CD4-positive, alpha-beta memory T cell (primary cell): ENCODE results near the gene MTIF3. TPM values are rescaled to one million over a fixed set of nuclear protein-coding genes. Genes with fewer than 3 reads are reported as not detected.

Experiments used
- CTCF ChIA-PET: fragments of 350-600 bp; sonication (Branson Sonifier 250); formaldehyde crosslinking; loops from one replicate; lab custom pipeline; 2021; ENCODE audit warnings: inconsistent platforms; ENCODE audit not compliant: partially characterized antibody; lab: Charles Lee
- POLR2A ChIA-PET: fragments of 350-600 bp; sonication (Branson Sonifier 250); formaldehyde crosslinking; loops from one replicate; lab custom pipeline; 2021; ENCODE audit not compliant: partially characterized antibody; lab: Charles Lee
- DNase-seq, 5 donors: peaks; one replicate each; pipeline versions ENCODE4 v3.0.0 to v3.0.0-alpha.2; 2020 to 2022; ENCODE audit warnings: mixed read lengths in 1 of 5
- H3K27ac ChIP-seq: one replicate; pipeline ENCODE4 v1.7.0; 2013; ENCODE audit warnings: low read depth, low read length
- H3K27me3 ChIP-seq: 2 replicates; pipeline ENCODE4 v1.7.0; 2013; ENCODE audit warnings: mild to moderate bottlenecking, low read length, moderate library complexity; ENCODE audit not compliant: insufficient read depth
- H3K36me3 ChIP-seq: 2 replicates; pipeline ENCODE4 v1.7.0; 2013; ENCODE audit warnings: mild to moderate bottlenecking, low read length, moderate library complexity; ENCODE audit not compliant: insufficient read depth
- H3K4me1 ChIP-seq: 2 replicates; pipeline ENCODE4 v1.7.0; 2013; ENCODE audit warnings: mild to moderate bottlenecking, low read length, moderate library complexity; ENCODE audit not compliant: insufficient read depth
- H3K4me3 ChIP-seq, 2 donors: one replicate each; pipeline ENCODE4 v1.7.0; 2013; ENCODE audit warnings: low read length in 2 of 2, mild to moderate bottlenecking in 1 of 2
- H3K9me3 ChIP-seq, 2 donors: one replicate each; pipeline ENCODE4 v1.7.0; 2013; ENCODE audit warnings: low read length in 2 of 2, control low read depth in 1 of 2; ENCODE audit not compliant: control insufficient read depth in 1 of 2
- H3K27ac Mint-ChIP-seq, 7 donors: one replicate each; pipeline ENCODE4 v1.8.0; 2020 to 2021; ENCODE audit warnings: mixed read lengths in 7 of 7, mild to moderate bottlenecking in 6 of 7, inconsistent platforms in 3 of 7, moderate library complexity in 3 of 7
- H3K27me3 Mint-ChIP-seq, 2 donors: one replicate each; pipeline ENCODE4 v1.8.0; 2020 to 2021; ENCODE audit warnings: mixed read lengths in 2 of 2
- H3K36me3 Mint-ChIP-seq, 2 donors: one replicate each; pipeline ENCODE4 v1.8.0; 2020 to 2021; ENCODE audit warnings: mixed read lengths in 2 of 2, inconsistent platforms in 1 of 2, mild to moderate bottlenecking in 1 of 2
- H3K4me1 Mint-ChIP-seq, 4 donors: one replicate each; pipeline ENCODE4 v1.8.0; 2020 to 2021; ENCODE audit warnings: mixed read lengths in 4 of 4, mild to moderate bottlenecking in 1 of 4
- H3K4me3 Mint-ChIP-seq, 8 donors: one replicate each; pipeline ENCODE4 v1.8.0; 2020 to 2021; ENCODE audit warnings: mixed read lengths in 8 of 8, mild to moderate bottlenecking in 7 of 8, moderate library complexity in 6 of 8, inconsistent platforms in 3 of 8
- H3K9me3 Mint-ChIP-seq, 8 donors: one replicate each; pipeline ENCODE4 v1.8.0; 2020 to 2021; ENCODE audit warnings: mixed read lengths in 8 of 8, mild to moderate bottlenecking in 5 of 8, inconsistent platforms in 3 of 8, moderate library complexity in 1 of 8
- intact Hi-C: fragments of 100-400 bp; cut with micrococcal nuclease; formaldehyde crosslinking; loops from one replicate; pipeline ENCODE4 v1.15.1; 2023
- polyA plus RNA-seq, 2 donors: library from polyadenylated mRNA; unstranded; fragments of 300-500 nt; fragmentation: Illumina TruSeq; gene quantifications; one replicate each; pipeline ENCODE4 v1.2.3, GENCODE V29; 2021
- total RNA-seq, 2 experiments: library from RNA; stranded (reverse); gene quantifications; one replicate each; pipeline ENCODE4 v1.2.3, GENCODE V29; 2021

The MTIF3 gene
- total and polyA plus RNA-seq, 4 experiments from 2014 or later: 85.6 to 94.4 (median 89.4) TPM

- Histone ChIP-seq H3K36me3 (peaks cover 40% of the 10 kb centered on the region), H3K27ac (peak overlapping the region; percentile 95), H3K4me1 (peaks cover 74% of the 10 kb centered on the region), H3K9me3 (no peaks in the 10 kb centered on the region), H3K27me3 (no peaks in the 10 kb centered on the region), H3K4me3 (peak overlapping the region; percentile 66 to 89)
- ChIA-PET POLR2A (interaction anchor here (1.3 to 7.9 kb wide), 8 partner anchors 9 to 712 kb away, joined by 3 to 588 read pairs (median 45); partner anchors contain the start of genes LNX2, MTIF3, PAN3 and POLR1D), CTCF (interaction anchor here (0.8 to 5.0 kb wide), 8 partner anchors 8 to 399 kb away, joined by 3 to 109 read pairs (median 15); partner anchors contain the start of genes LNX2, MTIF3 and POLR1D)
- intact Hi-C loops: loop anchor here (1.0 to 10.0 kb wide), 2 partner anchors 13 to 1173 kb away; partner anchors contain the start of gene CDK8
- Mint-ChIP-seq H3K27ac (peak overlapping the region; percentile 89 to 99 (median 97)), H3K36me3 (peaks cover 50 to 62% of the 10 kb centered on the region in 2 donors), H3K4me3 (peak overlapping the region; percentile 85 to 96 (median 94)), H3K9me3 (no peaks in the 10 kb centered on the region), H3K27me3 (no peaks in the 10 kb centered on the region), H3K4me1 (peaks cover 44 to 75% (median 58%) of the 10 kb centered on the region in 4 donors)
- no peak for DNase-seq
These were observed 22.7 kb downstream of the MTIF3 start for GRCh38 chr13:27427641-27428040.

DNA sequence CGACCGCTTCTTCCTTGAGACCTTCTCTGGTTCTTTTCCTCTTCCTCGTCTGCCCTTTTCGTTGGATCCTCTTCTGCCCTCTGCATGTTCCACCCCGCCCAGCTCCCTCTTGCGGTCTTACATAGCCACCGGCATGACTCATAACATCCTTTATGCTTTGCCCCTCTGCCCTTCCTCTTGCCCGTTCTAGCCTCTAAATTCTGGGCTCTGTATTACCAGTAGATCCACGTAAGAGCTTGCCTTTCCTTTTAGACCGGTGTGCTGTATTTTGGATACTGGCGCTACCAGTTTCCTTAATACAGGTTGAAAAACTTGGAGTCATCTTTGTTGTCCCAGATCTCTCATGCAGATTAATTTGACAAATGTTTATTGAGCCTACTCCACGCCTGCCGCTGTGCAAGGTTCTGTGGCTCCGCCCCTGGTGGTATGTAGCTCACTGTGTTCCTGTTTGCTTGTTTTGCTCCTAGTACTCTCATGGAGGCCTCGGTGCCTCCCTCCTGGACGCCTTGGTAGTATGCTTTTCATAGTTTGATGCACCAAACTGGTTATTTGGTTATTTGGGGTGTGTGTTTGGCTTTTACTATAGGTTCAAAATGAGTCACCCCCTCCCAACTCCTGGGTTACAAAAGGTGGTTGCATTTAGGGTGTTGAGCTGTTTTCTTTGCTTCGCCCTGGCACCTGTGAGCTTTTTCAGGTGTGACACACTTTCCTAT lies 24.3 kb downstream of the MTIF3 start:
- ChIA-PET POLR2A (interaction anchor here (0.5 to 7.9 kb wide), 25 partner anchors 11 to 1419 kb away, joined by 3 to 588 read pairs (median 4); partner anchors contain the start of genes LNX2, MTIF3, PAN3 and POLR1D), CTCF (interaction anchor here (0.7 to 5.0 kb wide), 15 partner anchors 10 to 404 kb away, joined by 3 to 109 read pairs (median 8); partner anchors contain the start of genes LNX2 and MTIF3)
- Mint-ChIP-seq H3K9me3 (no peaks in the 10 kb centered on the region), H3K4me3 (peak overlapping the region; percentile 85 to 96 (median 94)), H3K36me3 (peaks cover 34 to 47% of the 10 kb centered on the region in 2 donors), H3K4me1 (peaks cover 35 to 62% (median 48%) of the 10 kb centered on the region in 4 donors), H3K27ac (peak overlapping the region; percentile 89 to 99 (median 97)), H3K27me3 (no peaks in the 10 kb centered on the region)
- H3K4me3 ChIP-seq: peak overlapping the region; percentile 66 to 89
- peak overlapping the region; percentile 95 for H3K27ac ChIP-seq
- intact Hi-C loops: loop anchor here (1.0 to 10.0 kb wide), 4 partner anchors 20 to 1171 kb away; partner anchors contain the start of genes CDK8 and MTIF3
- H3K4me1 ChIP-seq: peaks cover 59% of the 10 kb centered on the region
- H3K36me3 ChIP-seq: peaks cover 28% of the 10 kb centered on the region
- no peaks in the 10 kb centered on the region for H3K9me3 ChIP-seq
- DNase-seq: peak; percentile 77 to 94 (median 82)
- no peaks in the 10 kb centered on the region for H3K27me3 ChIP-seq

DNA sequence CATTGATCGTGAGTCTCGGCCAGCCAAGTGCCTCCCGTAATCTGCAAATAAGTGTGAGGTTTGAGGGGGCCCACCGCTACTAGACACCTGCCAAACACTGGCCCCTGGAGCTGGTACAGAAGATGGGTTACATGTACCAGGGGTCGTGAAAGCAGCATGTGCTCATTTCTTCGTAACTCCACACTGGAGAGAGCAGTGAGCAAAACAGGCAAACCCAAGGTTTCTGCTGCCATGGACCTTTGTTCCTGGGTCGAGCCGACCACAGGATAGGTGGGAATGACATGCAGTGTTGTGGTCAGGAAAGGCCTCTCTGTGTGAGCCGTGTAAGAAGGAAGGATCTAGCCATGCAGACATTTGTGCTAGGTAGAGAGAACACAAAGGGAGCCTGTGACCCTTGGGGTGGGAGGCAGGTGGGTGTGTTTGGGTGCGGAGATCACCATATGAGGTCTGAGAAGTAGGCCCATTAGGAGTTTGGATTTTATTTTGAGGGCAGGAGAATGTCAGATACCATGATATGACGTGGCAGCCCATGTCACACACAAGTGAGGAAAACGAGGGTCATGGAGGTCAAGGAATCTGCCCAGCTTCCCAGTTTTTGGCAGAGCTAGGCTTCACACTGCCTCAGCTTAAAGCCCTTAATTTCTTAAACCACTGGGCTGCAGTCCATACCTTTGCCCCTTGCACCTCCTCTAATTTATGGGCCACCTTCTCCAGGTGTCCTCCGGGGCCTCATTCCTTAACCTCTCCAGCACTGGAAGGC lies 25.0 kb downstream of the MTIF3 start:
- Histone ChIP-seq H3K4me1 (peaks cover 57% of the 10 kb centered on the region), H3K27ac (peak overlapping the region; percentile 95), H3K4me3 (peak overlapping the region; percentile 66 to 89), H3K27me3 (no peaks in the 10 kb centered on the region), H3K9me3 (no peaks in the 10 kb centered on the region), H3K36me3 (peaks cover 21% of the 10 kb centered on the region)
- H3K27me3 Mint-ChIP-seq: no peaks in the 10 kb centered on the region
- intact Hi-C loops: loop anchor here (10.0 kb wide), 1 partner anchor 1171 kb away; the partner anchor contains the start of gene CDK8
- peaks cover 28 to 54% (median 41%) of the 10 kb centered on the region in 4 donors for H3K4me1 Mint-ChIP-seq
- ChIA-PET POLR2A (interaction anchor here (0.8 to 7.9 kb wide), 19 partner anchors 7 to 1239 kb away, joined by 3 to 588 read pairs (median 5); partner anchors contain the start of genes LNX2, MTIF3, PAN3 and POLR1D), CTCF (interaction anchor here (1.0 to 5.0 kb wide), 16 partner anchors 8 to 405 kb away, joined by 3 to 109 read pairs (median 8); partner anchors contain the start of genes LNX2 and MTIF3)
- peak overlapping the region; percentile 85 to 96 (median 94) for H3K4me3 Mint-ChIP-seq
- peak overlapping the region; percentile 89 to 99 (median 97) for H3K27ac Mint-ChIP-seq
- DNase-seq: peak in 2 of 5 donors; percentile 22 to 55
- no peaks in the 10 kb centered on the region for H3K9me3 Mint-ChIP-seq
- peaks cover 26 to 39% of the 10 kb centered on the region in 2 donors for H3K36me3 Mint-ChIP-seq

DNA sequence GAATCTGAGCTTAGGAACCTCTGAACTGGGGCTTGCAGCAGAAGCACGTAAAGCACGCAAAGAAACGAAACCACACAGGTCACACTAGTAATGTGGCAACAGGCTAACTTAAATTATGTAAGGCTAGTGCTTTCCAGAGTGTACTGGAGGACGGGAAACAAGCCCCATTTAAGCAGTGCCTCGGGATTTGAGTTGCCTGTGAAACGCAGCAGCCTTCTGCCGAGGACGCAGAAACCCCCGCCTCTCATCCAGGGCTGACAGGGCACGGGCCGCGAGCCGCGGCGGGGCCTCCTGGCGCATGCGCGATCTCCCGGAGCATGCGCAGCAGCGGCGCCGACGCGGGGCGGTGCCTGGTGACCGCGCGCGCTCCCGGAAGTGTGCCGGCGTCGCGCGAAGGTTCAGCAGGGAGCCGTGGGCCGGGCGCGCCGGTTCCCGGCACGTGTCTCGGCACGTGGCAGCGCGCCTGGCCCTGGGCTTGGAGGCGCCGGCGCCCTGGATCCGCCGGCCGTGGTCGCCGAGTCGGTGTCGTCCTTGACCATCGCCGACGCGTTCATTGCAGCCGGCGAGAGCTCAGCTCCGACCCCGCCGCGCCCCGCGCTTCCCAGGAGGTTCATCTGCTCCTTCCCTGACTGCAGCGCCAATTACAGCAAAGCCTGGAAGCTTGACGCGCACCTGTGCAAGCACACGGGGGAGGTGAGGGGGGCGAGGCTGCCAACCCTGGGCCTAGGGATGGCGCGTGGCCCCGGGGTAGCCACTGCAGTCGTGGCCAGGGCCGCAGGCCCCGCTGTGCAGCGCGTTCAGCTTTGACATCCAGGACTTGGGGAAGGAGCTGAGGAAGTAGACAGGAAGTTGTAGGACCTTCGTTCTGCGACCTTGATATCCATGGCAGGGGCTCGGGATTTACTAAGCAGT lies 25.9 kb downstream of the MTIF3 start, which contains the start of gene GTF3A:
Gene GTF3A (plus strand): TSS at position 374 of the 912 bp plus-strand sequence.
- Mint-ChIP-seq H3K36me3 (peaks cover 24 to 32% of the 10 kb centered on the region in 2 donors), H3K4me1 (peaks cover 27 to 53% (median 40%) of the 10 kb centered on the region in 4 donors), H3K9me3 (peaks cover 0 to under 1% (median 0%) of the 10 kb centered on the region in 8 donors), H3K4me3 (peak within 1 kb of the TSS; percentile 87 to 96 (median 94)), H3K27me3 (no peaks in the 10 kb centered on the region), H3K27ac (peak within 1 kb of the TSS; percentile 89 to 99 (median 97))
- Histone ChIP-seq H3K27ac (peak within 1 kb of the TSS; percentile 95), H3K4me1 (peaks cover 51% of the 10 kb centered on the region), H3K9me3 (no peaks in the 10 kb centered on the region), H3K27me3 (no peaks in the 10 kb centered on the region), H3K4me3 (peak within 1 kb of the TSS; percentile 66 to 89), H3K36me3 (peaks cover 13% of the 10 kb centered on the region)
- CTCF ChIA-PET: interaction anchor here (0.6 to 5.0 kb wide), 14 partner anchors 9 to 402 kb away, joined by 3 to 109 read pairs (median 6); partner anchors contain the start of genes LNX2 and MTIF3
- intact Hi-C loops: loop anchor here (1.0 to 10.0 kb wide), 4 partner anchors 173 to 1170 kb away; partner anchors contain the start of genes CDK8, LNX2, PAN3 and RPL21
- peak; percentile 85 to 96 (median 92) for DNase-seq
- POLR2A ChIA-PET: interaction anchor here (0.6 to 7.9 kb wide), 18 partner anchors 8 to 715 kb away, joined by 3 to 588 read pairs (median 4); partner anchors contain the start of genes LNX2, MTIF3, PAN3 and POLR1D

- Histone ChIP-seq H3K4me3 (no peak overlapping the region), H3K9me3 (no peaks in the 10 kb centered on the region), H3K27me3 (no peaks in the 10 kb centered on the region), H3K4me1 (peaks cover 39% of the 10 kb centered on the region), H3K27ac (peak overlapping the region; percentile 95), H3K36me3 (peaks cover 3% of the 10 kb centered on the region)
- Mint-ChIP-seq H3K27me3 (no peaks in the 10 kb centered on the region), H3K4me3 (peak overlapping the region; percentile 53 to 89 (median 80)), H3K27ac (peak overlapping the region; percentile 89 to 97 (median 95)), H3K4me1 (peaks cover 24 to 42% (median 33%) of the 10 kb centered on the region in 4 donors), H3K36me3 (peaks cover 15 to 22% of the 10 kb centered on the region in 2 donors), H3K9me3 (peaks cover 0 to 1% (median 0%) of the 10 kb centered on the region in 8 donors)
- intact Hi-C loops: loop anchor here (10.0 kb wide), 1 partner anchor 1169 kb away; the partner anchor contains the start of gene CDK8
- ChIA-PET CTCF (interaction anchor here (1.1 to 1.4 kb wide), 2 partner anchors 33 to 404 kb away, joined by 3 to 5 read pairs; no protein-coding TSS in a partner anchor), POLR2A (interaction anchor here (1.7 to 7.9 kb wide), 3 partner anchors 13 to 29 kb away, joined by 4 to 588 read pairs (median 62); partner anchors contain the start of gene MTIF3)
- no peak for DNase-seq
These were observed 27.0 kb downstream of the MTIF3 start for GRCh38 chr13:27423333-27423732.
